PC-3 (cell line): ENCODE data around the gene WHRN. TPM values are rescaled to one million over a fixed set of nuclear protein-coding genes. Genes with fewer than 3 reads are reported as not detected.

ENCODE experiments used
- ATAC-seq: fragments of 200-7000 bp; cut with Tn5 transposase; 2 replicates; pipeline ENCODE4 v1.9.1; 2020; ENCODE audit warnings: mild to moderate bottlenecking, moderate library complexity
- BruUV-seq: library from RNA; stranded (reverse); fragments of 400-500 nt; replicated peaks from 2 replicates; lab custom pipeline; 2021; lab: Mats Ljungman, UMichigan
- CTCF ChIA-PET: fragments of 300-600 bp; sonication (Branson Sonifier 250); formaldehyde crosslinking; loops from one replicate; lab custom pipeline; 2022; ENCODE audit warnings: antibody characterized with exemption; lab: Charles Lee
- POLR2A ChIA-PET: fragments of 300-600 bp; sonication (Branson Sonifier 250); formaldehyde crosslinking; loops from one replicate; lab custom pipeline; 2022; ENCODE audit warnings: antibody characterized with exemption; ENCODE audit not compliant: unreplicated experiment; lab: Charles Lee
- DNase-seq: peaks from one replicate; pipeline ENCODE4 v3.0.0-alpha.2; 2015
- H2AFZ ChIP-seq: fragments of 300-600 bp; sonication (generic); 2 replicates; pipeline ENCODE4 v1.6.0; 2016; ENCODE audit warnings: antibody characterized with exemption, low read length
- H3F3A ChIP-seq: fragments of 300-600 bp; sonication (generic); one replicate; pipeline ENCODE4 v1.6.0; 2017; ENCODE audit warnings: antibody characterized with exemption, low read length, control low read depth, mild to moderate bottlenecking; ENCODE audit not compliant: unreplicated experiment
- H3K27ac ChIP-seq: fragments of 300-600 bp; sonication (generic); 2 replicates; pipeline ENCODE4 v1.5.1; 2016; ENCODE audit warnings: mild to moderate bottlenecking, low read length
- H3K27me3 ChIP-seq: fragments of 300-600 bp; sonication (generic); 2 replicates; pipeline ENCODE4 v1.6.1; 2016; ENCODE audit warnings: low read length, mixed read lengths
- H3K36me3 ChIP-seq: fragments of 300-600 bp; sonication (generic); 2 replicates; pipeline ENCODE4 v1.6.1; 2016; ENCODE audit warnings: low read depth, mixed run types, low read length, mixed read lengths
- H3K4me1 ChIP-seq: fragments of 300-600 bp; sonication (generic); 2 replicates; pipeline ENCODE4 v1.5.1; 2016; ENCODE audit warnings: low read length; ENCODE audit not compliant: insufficient read depth
- H3K4me2 ChIP-seq: fragments of 300-600 bp; sonication (generic); 2 replicates; pipeline ENCODE4 v1.6.0; 2016; ENCODE audit warnings: low read length
- H3K4me3 ChIP-seq: fragments of 300-600 bp; sonication (generic); 2 replicates; pipeline ENCODE4 v1.5.1; 2016; ENCODE audit warnings: mild to moderate bottlenecking, low read length, mixed read lengths
- H3K79me2 ChIP-seq: fragments of 300-600 bp; sonication (generic); 2 replicates; pipeline ENCODE4 v1.6.1; 2017; ENCODE audit warnings: low read length, mixed read lengths
- H3K9ac ChIP-seq: fragments of 300-600 bp; sonication (generic); 2 replicates; pipeline ENCODE4 v1.6.0; 2016; ENCODE audit warnings: mild to moderate bottlenecking, low read length
- H3K9me2 ChIP-seq: fragments of 300-600 bp; sonication (generic); replicated peaks from 2 replicates; pipeline ENCODE4 v1.6.1; 2016; ENCODE audit warnings: mixed run types, low read length, mixed read lengths
- H3K9me3 ChIP-seq: fragments of 300-600 bp; sonication (generic); 2 replicates; pipeline ENCODE4 v1.6.1; 2016; ENCODE audit warnings: low read length, mixed read lengths
- H4K20me1 ChIP-seq: fragments of 300-600 bp; sonication (generic); 2 replicates; pipeline ENCODE4 v1.6.1; 2016; ENCODE audit warnings: low read length, mixed read lengths
- EZH2 ChIP-seq: fragments of 300-600 bp; sonication (generic); IDR thresholded peaks from one replicate; pipeline ENCODE4 v1.6.1; 2017; ENCODE audit warnings: antibody characterized with exemption, mild to moderate bottlenecking, low read length; ENCODE audit not compliant: unreplicated experiment
- EZH2phosphoT487 ChIP-seq: fragments of 300-600 bp; sonication (generic); IDR thresholded peaks from 2 replicates; pipeline ENCODE4 v1.6.1; 2018; ENCODE audit warnings: mild to moderate bottlenecking, antibody characterized with exemption, low read length, borderline replicate concordance
- intact Hi-C: fragments of 100-400 bp; cut with micrococcal nuclease; formaldehyde crosslinking; loops from 2 replicates; pipeline ENCODE4 v1.9.0; 2023
- total RNA-seq: library from RNA; depleted of rRNA; stranded (reverse); fragments of >200 nt; gene quantifications from 2 replicates; pipeline ENCODE4 v1.2.3, GENCODE V29; 2014
- TF ChIP-seq, protein P1 (sequence below): fragments of 300-600 bp; sonication (generic); conservative IDR thresholded peaks from 2 replicates; pipeline ENCODE4 v1.5.1; 2017; ENCODE audit warnings: antibody characterized with exemption, low read depth, mild to moderate bottlenecking, low read length

The WHRN gene
- total RNA-seq, 1 experiment from 2014 or later = 10.5 TPM

DNA sequence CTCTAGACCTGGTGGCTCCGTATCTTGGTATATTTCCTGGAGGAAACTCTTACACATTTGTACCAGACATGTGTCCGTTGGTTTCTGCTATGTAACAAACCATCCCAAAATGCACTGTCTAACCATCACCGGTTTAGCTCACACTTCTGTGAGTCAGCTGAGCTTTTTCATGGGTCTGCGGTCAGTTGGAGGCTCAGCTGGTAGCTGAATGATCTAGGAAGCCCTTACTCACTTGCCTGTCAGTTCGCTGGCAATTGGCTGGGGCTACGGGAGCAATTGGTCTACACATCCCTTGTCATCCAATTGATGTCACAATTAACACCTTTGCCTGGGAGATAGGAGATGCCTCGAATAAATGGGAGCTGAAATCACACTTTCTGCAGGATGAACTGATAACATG, 11.6 kb upstream of the WHRN start:
- Histone ChIP-seq H3K27ac (no peak overlapping the region), H3K36me3 (no peaks in the 10 kb centered on the region), H3K79me2 (no peaks in the 10 kb centered on the region), H3K27me3 (no peaks in the 10 kb centered on the region), H3K9me2 (no peaks in the 10 kb centered on the region), H3F3A (no peaks in the 10 kb centered on the region), H3K4me1 (peaks cover 18% of the 10 kb centered on the region), H3K4me3 (no peak overlapping the region), H3K9me3 (no peaks in the 10 kb centered on the region), H3K9ac (no peak overlapping the region), H4K20me1 (no peaks in the 10 kb centered on the region), H3K4me2 (no peak overlapping the region), H2AFZ (no peak overlapping the region)
- DNase-seq (peak; percentile 61), ATAC-seq (peak; percentile 48)
- TF ChIP-seq, protein P1, sequence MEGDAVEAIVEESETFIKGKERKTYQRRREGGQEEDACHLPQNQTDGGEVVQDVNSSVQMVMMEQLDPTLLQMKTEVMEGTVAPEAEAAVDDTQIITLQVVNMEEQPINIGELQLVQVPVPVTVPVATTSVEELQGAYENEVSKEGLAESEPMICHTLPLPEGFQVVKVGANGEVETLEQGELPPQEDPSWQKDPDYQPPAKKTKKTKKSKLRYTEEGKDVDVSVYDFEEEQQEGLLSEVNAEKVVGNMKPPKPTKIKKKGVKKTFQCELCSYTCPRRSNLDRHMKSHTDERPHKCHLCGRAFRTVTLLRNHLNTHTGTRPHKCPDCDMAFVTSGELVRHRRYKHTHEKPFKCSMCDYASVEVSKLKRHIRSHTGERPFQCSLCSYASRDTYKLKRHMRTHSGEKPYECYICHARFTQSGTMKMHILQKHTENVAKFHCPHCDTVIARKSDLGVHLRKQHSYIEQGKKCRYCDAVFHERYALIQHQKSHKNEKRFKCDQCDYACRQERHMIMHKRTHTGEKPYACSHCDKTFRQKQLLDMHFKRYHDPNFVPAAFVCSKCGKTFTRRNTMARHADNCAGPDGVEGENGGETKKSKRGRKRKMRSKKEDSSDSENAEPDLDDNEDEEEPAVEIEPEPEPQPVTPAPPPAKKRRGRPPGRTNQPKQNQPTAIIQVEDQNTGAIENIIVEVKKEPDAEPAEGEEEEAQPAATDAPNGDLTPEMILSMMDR = no peak
- no peak for TF ChIP-seq EZH2
- TF ChIP-seq EZH2phosphoT487 = no peak
- ChIA-PET CTCF (no interaction called here), POLR2A (no interaction called here)
- BruUV-seq = no TSS peak
- intact Hi-C loops = no loop called here

- TF ChIP-seq EZH2 = no peak
- no peak for TF ChIP-seq EZH2phosphoT487
- TF ChIP-seq, protein P1 = no peak
Measured at GRCh38 chr9:114515528-114515927, 10.3 kb upstream of the WHRN start.

GRCh38 chr9:114513959-114514267, 8.6 kb upstream of the WHRN start:
- no TSS peak for BruUV-seq
- H3K9ac ChIP-seq = no peak overlapping the region
- ChIA-PET POLR2A (no interaction called here), CTCF (no interaction called here)
- H3K4me1 ChIP-seq = peaks cover 14% of the 10 kb centered on the region
- peak overlapping the region; percentile 74; the same call in 1 of the 2 replicates for H3K4me2 ChIP-seq
- no peaks in the 10 kb centered on the region for H4K20me1 ChIP-seq
- no peak overlapping the region for H3K27ac ChIP-seq
- no peaks in the 10 kb centered on the region for H3K36me3 ChIP-seq
- ATAC-seq = no peak
- H3F3A ChIP-seq = no peaks in the 10 kb centered on the region
- H3K4me3 ChIP-seq = no peak overlapping the region
- peak overlapping the region; percentile 74; the same call in 1 of the 2 replicates for H2AFZ ChIP-seq
- no peaks in the 10 kb centered on the region for H3K79me2 ChIP-seq
- no peaks in the 10 kb centered on the region for H3K9me2 ChIP-seq
- H3K27me3 ChIP-seq = no peaks in the 10 kb centered on the region
- no peak for DNase-seq
- intact Hi-C loops = no loop called here
- H3K9me3 ChIP-seq = no peaks in the 10 kb centered on the region
- TF ChIP-seq EZH2phosphoT487 (no peak), EZH2 (no peak)
- TF ChIP-seq, protein P1 = no peak

More at GRCh38 chr9:114515528-114515927, 10.3 kb upstream of the WHRN start:
- peaks cover 14% of the 10 kb centered on the region for H3K4me1 ChIP-seq
- intact Hi-C loops = no loop called here
- no peaks in the 10 kb centered on the region for H3K9me2 ChIP-seq
- H3K79me2 ChIP-seq = no peaks in the 10 kb centered on the region
- POLR2A ChIA-PET = no interaction called here
- no peaks in the 10 kb centered on the region for H3F3A ChIP-seq
- no peak overlapping the region for H3K4me2 ChIP-seq
- H3K9ac ChIP-seq = no peak overlapping the region
- H3K27ac ChIP-seq = no peak overlapping the region
- H3K27me3 ChIP-seq = no peaks in the 10 kb centered on the region
- no peak overlapping the region for H3K4me3 ChIP-seq
- no peak overlapping the region for H2AFZ ChIP-seq
- ATAC-seq = no peak
- DNase-seq = no peak
- no peaks in the 10 kb centered on the region for H4K20me1 ChIP-seq
- H3K36me3 ChIP-seq = no peaks in the 10 kb centered on the region
- no TSS peak for BruUV-seq
- no peaks in the 10 kb centered on the region for H3K9me3 ChIP-seq
- CTCF ChIA-PET = no interaction called here
